GM12878 (cell line): ENCODE results near the gene DNAJC5. TPM values are rescaled to one million over a fixed set of nuclear protein-coding genes. Genes with fewer than 3 reads are reported as not detected.

Experiments used
- ATAC-seq: fragments of 200-7000 bp; cut with Tn5 transposase; 3 replicates; pipeline ENCODE4 v1.9.1; 2020; ENCODE audit warnings: mild to moderate bottlenecking, moderate library complexity
- BruUV-seq: library from RNA; stranded (reverse); fragments of 400-500 nt; replicated peaks from 2 replicates; lab custom pipeline; 2021; lab: Mats Ljungman, UMichigan
- CTCF ChIA-PET: fragments of 300-600 bp; sonication (Branson Sonifier 250); formaldehyde crosslinking; extraction: SDS; loops from one replicate; lab custom pipeline; 2021; ENCODE audit warnings: inconsistent platforms; lab: Yijun Ruan, JAX
- POLR2A ChIA-PET: fragments of 350-600 bp; formaldehyde crosslinking; extraction: SDS; loops from one replicate; lab custom pipeline; 2021; ENCODE audit warnings: inconsistent platforms; lab: Charles Lee
- RAD21 ChIA-PET: fragments of 300-600 bp; sonication (Branson Sonifier 250); formaldehyde crosslinking; loops from one replicate; lab custom pipeline; 2023; ENCODE audit warnings: antibody characterized with exemption; ENCODE audit not compliant: unreplicated experiment; lab: Charles Lee
- SMC1A ChIA-PET: fragments of 300-600 bp; sonication (Branson Sonifier 250); formaldehyde crosslinking; loops from one replicate; lab custom pipeline; 2023; ENCODE audit not compliant: unreplicated experiment, uncharacterized antibody; lab: Charles Lee
- DNase-seq: peaks from one replicate; pipeline ENCODE4 v3.0.0-alpha.2; 2011; ENCODE audit warnings: low read depth, low spot score
- FAIRE-seq: peaks from 3 replicates; lab custom pipeline; 2011; peaks lifted over from hg19 to GRCh38; lab: Jason Lieb, UNC
- H2AFZ ChIP-seq: 2 replicates; pipeline ENCODE4 v1.6.0; 2011; ENCODE audit warnings: low read depth, low read length, control low read depth; ENCODE audit not compliant: control insufficient read depth
- H3K27ac ChIP-seq: 2 replicates; pipeline ENCODE4 v1.5.1; 2011; ENCODE audit warnings: control low read depth; ENCODE audit not compliant: control insufficient read depth, insufficient read depth
- H3K27me3 ChIP-seq, 2 experiments: replicated peaks in 1 of 2; 2 replicates each; pipeline versions ENCODE4 v1.6.0 to v1.6.1; 2011; ENCODE audit warnings: low read length in 1 of 2; ENCODE audit not compliant: control insufficient read depth in 2 of 2, insufficient read depth in 2 of 2
- H3K36me3 ChIP-seq, 2 experiments: 2 replicates each; pipeline ENCODE4 v1.5.1; 2011; ENCODE audit warnings: low read length in 1 of 2; ENCODE audit not compliant: control insufficient read depth in 2 of 2, insufficient read depth in 2 of 2
- H3K4me1 ChIP-seq: 2 replicates; pipeline ENCODE4 v1.6.1; 2011; ENCODE audit warnings: mild to moderate bottlenecking, low read length, moderate library complexity, mixed read lengths; ENCODE audit not compliant: control insufficient read depth, insufficient read depth
- H3K4me2 ChIP-seq: 2 replicates; pipeline ENCODE4 v1.6.0; 2011; ENCODE audit warnings: control low read depth; ENCODE audit not compliant: control insufficient read depth, insufficient read depth
- H3K4me3 ChIP-seq: fragments of 200-600 bp; sonication (generic); 2 replicates; pipeline ENCODE4 v1.5.1; 2016
- H3K79me2 ChIP-seq: 2 replicates; pipeline ENCODE4 v1.6.0; 2011; ENCODE audit warnings: low read length; ENCODE audit not compliant: control insufficient read depth, insufficient read depth
- H3K9ac ChIP-seq: 2 replicates; pipeline ENCODE4 v1.8.0; 2011; ENCODE audit warnings: low read length, control low read depth, mixed read lengths; ENCODE audit not compliant: control insufficient read depth, insufficient read depth
- H3K9me3 ChIP-seq: replicated peaks from 3 replicates; pipeline ENCODE4 v1.5.1; 2011; ENCODE audit warnings: mild to moderate bottlenecking, low read length; ENCODE audit not compliant: control insufficient read depth, insufficient read depth
- H4K20me1 ChIP-seq: 2 replicates; pipeline ENCODE4 v1.6.0; 2011; ENCODE audit not compliant: control insufficient read depth, insufficient read depth
- ATF7 ChIP-seq: fragments of 450-650 bp; IDR thresholded peaks from 2 replicates; pipeline ENCODE4 v1.6.1; 2016; ENCODE audit warnings: low read depth, mild to moderate bottlenecking
- BHLHE40 ChIP-seq, 2 experiments: fragments of 450-650 bp in 1 of 2; IDR thresholded peaks; 2 replicates each; pipeline ENCODE4 v1.6.1; 2011 to 2017; ENCODE audit warnings: low read depth in 2 of 2, borderline replicate concordance in 1 of 2, improper control_type of control experiment in 1 of 2, low read length in 1 of 2, mild to moderate bottlenecking in 1 of 2
- CHD4 ChIP-seq: fragments of 200-600 bp; sonication (generic); IDR thresholded peaks from 2 replicates; pipeline ENCODE4 v1.6.1; 2016; ENCODE audit warnings: mild to moderate bottlenecking
- CREM ChIP-seq: IDR thresholded peaks from 2 replicates; pipeline ENCODE4 v1.6.1; 2014; ENCODE audit warnings: antibody characterized with exemption, low read depth
- E4F1 ChIP-seq: fragments of 450-650 bp; IDR thresholded peaks from 2 replicates; pipeline ENCODE4 v1.6.1; 2018; ENCODE audit warnings: borderline replicate concordance, mild to moderate bottlenecking; ENCODE audit not compliant: partially characterized antibody
- ESRRA ChIP-seq: IDR thresholded peaks from 2 replicates; pipeline ENCODE4 v1.6.1; 2012; ENCODE audit warnings: mild to moderate bottlenecking, low read length, improper control_type of control experiment
- GATAD2B ChIP-seq: fragments of 450-650 bp; conservative IDR thresholded peaks from 2 replicates; pipeline ENCODE4 v1.6.1; 2017; ENCODE audit warnings: low read depth, mild to moderate bottlenecking, moderate library complexity
- KLF5 ChIP-seq: fragments of 450-650 bp; IDR thresholded peaks from 2 replicates; pipeline ENCODE4 v1.6.1; 2014; ENCODE audit warnings: mild to moderate bottlenecking; ENCODE audit not compliant: partially characterized antibody
- MEF2B ChIP-seq: fragments of 450-650 bp; IDR thresholded peaks from 2 replicates; pipeline ENCODE4 v1.6.1; 2018; ENCODE audit warnings: mild to moderate bottlenecking, moderate library complexity; ENCODE audit not compliant: partially characterized antibody, poor library complexity, severe bottlenecking
- MLLT1 ChIP-seq: fragments of 450-650 bp; IDR thresholded peaks from 2 replicates; pipeline ENCODE4 v1.6.1; 2016; ENCODE audit warnings: mild to moderate bottlenecking
- MTA2 ChIP-seq: fragments of 450-650 bp; IDR thresholded peaks from 2 replicates; pipeline ENCODE4 v1.6.1; 2016; ENCODE audit warnings: low read depth, mild to moderate bottlenecking, moderate library complexity
- NFIC ChIP-seq: IDR thresholded peaks from 2 replicates; pipeline ENCODE4 v1.6.1; 2012; ENCODE audit warnings: low read depth, mild to moderate bottlenecking, inconsistent platforms, low read length, moderate library complexity
- NFYB ChIP-seq: IDR thresholded peaks from 2 replicates; pipeline ENCODE4 v1.6.1; 2011; ENCODE audit warnings: low read depth, mild to moderate bottlenecking, low read length, improper control_type of control experiment, moderate library complexity; ENCODE audit not compliant: insufficient read depth
- POU2F2 ChIP-seq: IDR thresholded peaks from 3 replicates; pipeline ENCODE4 v1.6.1; 2011; ENCODE audit warnings: low read depth, mild to moderate bottlenecking, low read length, borderline replicate concordance
- RFX5 ChIP-seq: IDR thresholded peaks from 2 replicates; pipeline ENCODE4 v1.6.1; 2011; ENCODE audit warnings: low read depth, low read length, improper control_type of control experiment
- RUNX3 ChIP-seq: IDR thresholded peaks from 2 replicates; pipeline ENCODE4 v1.6.1; 2012; ENCODE audit warnings: low read length, inconsistent platforms
- TARDBP ChIP-seq: IDR thresholded peaks from 2 replicates; pipeline ENCODE4 v1.6.1; 2016; ENCODE audit warnings: borderline replicate concordance
- TCF7 ChIP-seq: IDR thresholded peaks from 2 replicates; pipeline ENCODE4 v1.6.1; 2014; ENCODE audit warnings: antibody characterized with exemption, borderline replicate concordance
- YBX1 ChIP-seq: fragments of 450-650 bp; IDR thresholded peaks from 2 replicates; pipeline ENCODE4 v1.6.1; 2016; ENCODE audit warnings: antibody characterized with exemption
- WGBS: methylation state at CpG from one replicate; pipeline ENCODE4 v1.1.6; 2016; ENCODE audit warnings: low lambda C conversion rate; ENCODE audit not compliant: insufficient replicate concordance, insufficient coverage; ENCODE audit errors: missing lambda C conversion rate; 5-methylcytosine and 5-hydroxymethylcytosine counted together
- in situ Hi-C: fragments of 300-500 bp; cut with MboI; formaldehyde crosslinking; loops from 9 replicates; pipeline ENCODE4 v1.14.3; 2018; ENCODE audit warnings: mixed read lengths
- intact Hi-C: fragments of 100-400 bp; cut with micrococcal nuclease; formaldehyde crosslinking; loops from one replicate; pipeline ENCODE4 v1.14.2; 2022; ENCODE audit not compliant: unreplicated experiment
- polyA plus RNA-seq, 11 experiments: library from polyadenylated mRNA; depleted of rRNA in 4 of 11; unstranded in 6 of 11; stranded (reverse) in 5 of 11; fragments of >200 nt; fragmentation: Nextera tagmentation in 4 of 11; fragmentation: Illumina TruSeq in 1 of 11; extraction: Ambion mirVana in 4 of 11; extraction: Trizol in 1 of 11; gene quantifications; 1 replicate in 1 of 11; 2 replicates in 10 of 11; pipeline versions ENCODE4 v1.2.1 to v1.2.3, GENCODE V29; 2011 to 2016; ENCODE audit warnings: inconsistent platforms in 2 of 11, missing spikeins in 2 of 11, low read depth in 1 of 11
- total RNA-seq, 4 experiments: library from RNA; depleted of rRNA in 3 of 4; stranded (reverse); fragments of >200 nt in 3 of 4; fragmentation: Illumina TruSeq in 1 of 4; extraction: Trizol in 1 of 4; gene quantifications; 2 replicates each; pipeline versions ENCODE4 v1.2.1 to v1.2.3, GENCODE V29; 2013 to 2021
- TF ChIP-seq, protein P1 (sequence below): fragments of 450-650 bp; IDR thresholded peaks from 2 replicates; pipeline ENCODE4 v1.6.1; 2014; ENCODE audit warnings: mild to moderate bottlenecking

The DNAJC5 gene
- total and polyA plus RNA-seq, 10 of the 15 experiments (the other 5 are each of a cell fraction or from before 2014, with no cell fraction given) = 0.69 to 36.8 (median 17.0) TPM

DNA sequence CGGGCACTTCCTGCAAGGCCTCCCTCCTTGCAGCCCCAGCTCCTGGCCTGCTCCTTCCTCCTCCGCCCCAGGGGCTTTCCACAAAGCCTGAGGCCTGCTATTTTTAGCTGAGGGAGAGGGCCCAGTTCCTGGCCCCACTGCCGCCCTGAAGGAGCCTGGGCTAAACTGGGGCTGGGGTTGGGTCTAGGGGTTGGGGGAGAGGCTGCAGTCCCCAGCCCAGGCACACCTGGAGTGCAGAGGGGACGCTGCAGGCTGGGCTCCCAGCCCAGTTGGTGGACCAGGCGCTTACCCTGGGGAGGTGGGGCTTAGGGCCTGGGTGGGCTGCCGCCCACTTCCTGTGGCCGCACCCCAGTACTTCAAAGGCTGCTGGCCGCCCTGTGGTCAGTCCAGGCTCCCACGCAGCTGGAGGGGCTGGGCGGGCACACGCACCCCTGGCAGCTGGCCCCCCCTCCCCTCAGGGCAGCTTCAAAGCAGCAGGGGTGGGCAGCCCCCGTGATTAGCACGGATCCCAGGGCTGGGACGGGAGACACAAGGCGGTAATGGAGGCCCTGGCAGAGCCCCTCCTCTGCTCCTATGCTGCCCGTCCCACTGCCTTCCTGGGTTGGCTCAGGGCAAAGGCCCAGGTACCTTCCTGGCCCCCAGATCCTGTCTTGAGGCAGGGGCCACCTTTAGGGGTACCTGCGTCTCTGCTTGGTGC, 40.7 kb upstream of the DNAJC5 start:
- Histone ChIP-seq H3K79me2 (no peaks in the 10 kb centered on the region), H3K9me3 (no peaks in the 10 kb centered on the region), H3K36me3 (no peaks in the 10 kb centered on the region), H3K4me2 (peak overlapping the region; percentile 56), H3K27me3 (no peaks in the 10 kb centered on the region), H3K27ac (peak overlapping the region; percentile 72), H2AFZ (peak overlapping the region; percentile 65), H3K4me3 (no peak overlapping the region), H3K4me1 (peaks cover 53% of the 10 kb centered on the region), H3K9ac (peak overlapping the region; percentile 54), H4K20me1 (no peaks in the 10 kb centered on the region)
- ATAC-seq = peak; percentile 64
- FAIRE-seq = no peak
- POLR2A ChIA-PET = interaction anchor here (0.6 kb wide), 3 partner anchors 13 to 225 kb away, joined by 3 to 5 read pairs (median 3); partner anchors contain the start of gene RGS19
- intact Hi-C loops (no loop called here), in situ Hi-C loops (no loop called here)
- SMC1A ChIA-PET = interaction anchor here (1.5 to 1.9 kb wide), 2 partner anchors 10 to 146 kb away, joined by 4 to 5 read pairs; partner anchors contain the start of genes ARFRP1 and ZGPAT
- CTCF ChIA-PET = interaction anchor here (0.7 to 1.1 kb wide), 3 partner anchors 14 to 146 kb away, joined by 3 to 4 read pairs (median 4); partner anchors contain the start of genes ARFRP1 and ZGPAT
- RAD21 ChIA-PET = interaction anchor here (1.1 to 1.4 kb wide), 3 partner anchors 68 to 317 kb away, joined by 3 read pairs; partner anchors contain the start of gene PTK6
- DNase-seq = no peak
- 4% methylated on average over 17 of the region's 17 CpGs for WGBS
- BruUV-seq = no TSS peak
- TF ChIP-seq NFYB = no peak
- TF ChIP-seq MEF2B = peak; percentile 36
- TF ChIP-seq GATAD2B = peak; percentile 97
- peak; percentile 38; the same call in 1 of the 2 replicates for TF ChIP-seq MLLT1
- TF ChIP-seq KLF5 = no peak
- no peak for TF ChIP-seq ESRRA
- TF ChIP-seq POU2F2 = 0 out of 3 replicates have a peak, but pooled peaks have one; percentile 8
- peak; percentile 88 for TF ChIP-seq TCF7
- TF ChIP-seq, protein P1, sequence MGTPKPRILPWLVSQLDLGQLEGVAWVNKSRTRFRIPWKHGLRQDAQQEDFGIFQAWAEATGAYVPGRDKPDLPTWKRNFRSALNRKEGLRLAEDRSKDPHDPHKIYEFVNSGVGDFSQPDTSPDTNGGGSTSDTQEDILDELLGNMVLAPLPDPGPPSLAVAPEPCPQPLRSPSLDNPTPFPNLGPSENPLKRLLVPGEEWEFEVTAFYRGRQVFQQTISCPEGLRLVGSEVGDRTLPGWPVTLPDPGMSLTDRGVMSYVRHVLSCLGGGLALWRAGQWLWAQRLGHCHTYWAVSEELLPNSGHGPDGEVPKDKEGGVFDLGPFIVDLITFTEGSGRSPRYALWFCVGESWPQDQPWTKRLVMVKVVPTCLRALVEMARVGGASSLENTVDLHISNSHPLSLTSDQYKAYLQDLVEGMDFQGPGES = no peak
- TF ChIP-seq RFX5 = no peak
- TF ChIP-seq ATF7 = peak; percentile 39
- TF ChIP-seq BHLHE40 (IDR thresholded peaks at IDR 0.05; ENCODE audit: borderline replicate concordance in 1 of 2, low read depth in 2 of 2, low read length in 1 of 2) = peak in 1 of 2 experiments; percentile 79; a peak in 2 of 4 replicates
- TF ChIP-seq YBX1 = no peak
- TF ChIP-seq CHD4 = no peak
- TF ChIP-seq RUNX3 = peak; percentile 80
- TF ChIP-seq CREM = no peak
- TF ChIP-seq TARDBP = no peak
- TF ChIP-seq NFIC = no peak
- TF ChIP-seq MTA2 = peak; percentile 34; the same call in 1 of the 2 replicates
- no peak for TF ChIP-seq E4F1
